IPS-18c (cell line): ENCODE data around the gene TNNC2.
"Not testable (repeated sequence)": the region's sequence is repeated elsewhere in the genome, so short reads cannot be mapped to it uniquely, and the experiment has no call there.

Source experiments
- H3K4me3 ChIP-seq: 2 replicates; pipeline ENCODE4 v1.7.0; 2013; ENCODE audit warnings: low read depth, mild to moderate bottlenecking, low read length, moderate library complexity; ENCODE audit not compliant: insufficient read depth
- H3K9me3 ChIP-seq: one replicate; pipeline ENCODE4 v1.6.1; 2013; ENCODE audit warnings: mild to moderate bottlenecking, low read length, moderate library complexity; ENCODE audit not compliant: control insufficient read depth, insufficient read depth

Gene TNNC2

DNA sequence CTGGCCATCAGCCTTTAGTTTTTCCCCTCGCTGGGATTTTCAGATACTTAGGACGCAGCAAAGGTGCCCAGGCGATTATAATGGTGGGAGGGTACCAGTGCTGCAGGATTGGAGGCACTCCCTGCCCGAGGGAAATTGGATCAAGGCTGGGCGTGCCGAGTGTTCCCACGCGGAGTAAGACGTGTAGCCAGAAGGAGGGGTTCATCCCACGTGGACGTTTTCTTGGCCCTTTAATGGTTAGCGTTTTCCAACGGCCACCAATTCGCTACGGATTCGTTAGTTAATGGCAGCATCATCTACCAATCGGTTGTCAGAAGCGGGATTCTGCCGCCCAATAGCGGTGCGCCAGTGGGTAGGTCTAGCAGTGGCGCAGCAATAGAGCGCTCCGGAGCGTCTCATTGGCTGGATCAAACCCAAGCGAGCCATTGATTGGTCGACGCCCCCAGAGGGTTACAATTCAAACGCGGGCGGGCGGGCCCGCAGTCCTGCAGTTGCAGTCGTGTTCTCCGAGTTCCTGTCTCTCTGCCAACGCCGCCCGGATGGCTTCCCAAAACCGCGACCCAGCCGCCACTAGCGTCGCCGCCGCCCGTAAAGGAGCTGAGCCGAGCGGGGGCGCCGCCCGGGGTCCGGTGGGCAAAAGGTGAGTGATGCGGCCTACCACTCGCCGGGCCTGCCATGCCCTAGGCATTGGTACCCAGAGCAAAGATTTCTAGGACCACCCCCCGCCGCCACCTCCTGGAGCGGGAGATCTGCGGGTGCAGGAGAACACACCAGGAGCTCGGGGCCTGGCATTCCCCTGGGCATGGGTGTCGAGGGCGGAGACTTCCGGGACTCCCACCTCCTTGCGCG, 14.7 kb downstream of the TNNC2 start, which contains the start of gene UBE2C:
TSS of gene UBE2C (plus strand) at position 488 of the 849 bp plus-strand sequence. CDS start at position 540, 52 bp downstream.
- H3K4me3 ChIP-seq: peak within 1 kb of the TSS; percentile 98
- no peaks in the 10 kb centered on the region for H3K9me3 ChIP-seq

DNA sequence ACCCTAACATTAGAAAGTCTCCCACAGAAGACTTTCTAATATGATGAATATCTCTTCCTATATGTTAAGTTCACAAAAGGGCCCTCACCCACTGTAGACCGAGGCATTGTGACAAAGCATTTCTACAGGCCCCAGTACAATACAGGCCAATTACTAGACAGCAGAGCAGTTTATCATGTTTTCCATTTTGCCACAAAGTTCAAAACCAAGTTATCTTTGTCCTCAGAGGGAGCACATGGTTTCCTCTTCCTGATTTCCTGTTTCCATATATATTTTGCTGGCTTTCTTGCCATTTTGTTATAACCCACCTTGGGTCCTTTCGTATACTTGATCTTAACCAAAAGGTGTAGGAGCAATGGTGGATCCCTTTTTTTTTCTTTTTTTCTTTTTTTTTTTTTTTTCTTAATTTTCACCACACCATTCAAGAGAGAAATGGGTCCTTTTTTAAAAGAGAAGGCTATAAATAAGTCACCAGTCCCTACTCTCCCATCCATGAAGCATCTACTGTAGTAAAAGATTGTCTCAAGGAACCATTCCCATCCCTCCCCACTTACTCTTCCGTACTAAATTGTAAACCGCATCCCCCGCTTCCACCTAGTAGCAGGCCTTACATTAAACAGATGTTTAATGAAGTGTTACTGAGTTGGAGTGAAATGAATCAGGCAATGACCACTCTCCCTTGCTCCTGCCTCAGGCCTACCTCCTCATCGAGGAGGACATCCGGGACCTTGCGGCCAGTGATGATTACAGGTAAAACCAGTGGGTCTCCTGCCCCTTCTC, 16.7 kb downstream of the TNNC2 start:
- no peak overlapping the region for H3K4me3 ChIP-seq

DNA sequence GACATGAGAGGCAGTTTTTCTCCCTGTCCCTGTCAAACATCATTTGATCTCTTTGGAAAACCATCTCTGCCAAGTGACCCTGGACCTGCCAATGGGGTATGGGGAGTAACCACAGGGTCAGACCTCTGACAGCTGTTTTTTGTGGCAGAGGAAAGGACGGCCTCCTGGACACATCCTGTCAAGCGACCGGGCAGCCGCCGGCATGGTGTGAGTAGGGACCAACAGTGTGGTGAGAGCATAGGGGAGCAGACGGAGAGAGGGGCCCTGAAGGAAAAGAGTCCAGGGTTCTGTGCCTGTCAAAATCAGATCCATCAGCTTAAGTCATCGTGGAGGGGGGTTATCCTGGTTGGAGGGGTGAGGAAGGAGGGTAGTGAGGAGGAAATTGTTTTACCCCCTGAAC, 25.3 kb downstream of the TNNC2 start:
- H3K4me3 ChIP-seq: no peak overlapping the region
- no peaks in the 10 kb centered on the region for H3K9me3 ChIP-seq

More for the DNA sequence above, 16.7 kb downstream of the TNNC2 start:
- no peaks in the 10 kb centered on the region for H3K9me3 ChIP-seq

DNA sequence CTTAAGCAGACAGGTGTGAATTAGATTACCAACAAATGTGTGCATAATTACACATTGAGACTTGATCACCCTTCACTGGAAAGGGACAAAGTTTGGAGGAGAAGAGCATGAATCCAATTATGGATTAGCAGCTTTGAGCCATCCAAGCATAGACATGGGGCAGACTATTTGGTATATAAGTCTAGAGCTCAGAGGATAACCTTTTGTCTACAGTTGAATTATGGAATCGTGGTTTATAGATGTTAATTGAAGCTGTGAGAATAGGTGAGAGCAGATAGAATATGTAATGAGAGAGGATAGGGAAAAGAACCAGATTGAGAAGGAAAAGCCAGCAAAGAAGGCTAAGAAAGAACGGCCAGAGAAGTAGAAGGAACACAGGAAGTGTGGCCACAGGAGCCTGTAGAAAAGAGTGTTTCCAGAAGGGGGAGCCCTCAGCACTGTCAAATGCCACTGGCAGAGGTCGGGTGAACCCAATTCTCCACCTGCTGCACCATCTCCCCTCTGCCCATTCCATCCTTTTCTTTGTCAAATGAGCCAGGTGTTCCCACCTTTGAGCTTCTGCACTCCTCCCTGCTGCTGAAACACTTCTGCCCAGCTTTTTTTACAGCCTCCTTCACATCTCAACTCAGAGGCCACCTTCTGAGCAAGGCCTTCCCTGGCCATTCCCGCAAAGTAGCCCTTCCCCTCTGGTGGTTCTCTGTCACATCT, 28.0 kb downstream of the TNNC2 start:
- no peaks in the 10 kb centered on the region for H3K9me3 ChIP-seq
- no peak overlapping the region for H3K4me3 ChIP-seq

- H3K9me3 ChIP-seq, H3K4me3 ChIP-seq: not testable (repeated sequence)
Observed at GRCh38 chr20:45797955-45798354, 29.2 kb downstream of the TNNC2 start.

GRCh38 chr20:45797510-45797909, 29.6 kb downstream of the TNNC2 start:
- not testable (repeated sequence) for H3K4me3 ChIP-seq, H3K9me3 ChIP-seq

GRCh38 chr20:45796337-45797065, 30.6 kb downstream of the TNNC2 start:
- H3K4me3 ChIP-seq: no peak overlapping the region
- H3K9me3 ChIP-seq: no peaks in the 10 kb centered on the region

- Histone ChIP-seq H3K9me3 (no peaks in the 10 kb centered on the region), H3K4me3 (peak overlapping the region; percentile 91)
Observed at GRCh38 chr20:45792317-45793118, 34.6 kb downstream of the TNNC2 start.

- Histone ChIP-seq H3K4me3 (no peak overlapping the region), H3K9me3 (no peaks in the 10 kb centered on the region)
Observed at GRCh38 chr20:45788351-45788750, 38.8 kb downstream of the TNNC2 start.

DNA sequence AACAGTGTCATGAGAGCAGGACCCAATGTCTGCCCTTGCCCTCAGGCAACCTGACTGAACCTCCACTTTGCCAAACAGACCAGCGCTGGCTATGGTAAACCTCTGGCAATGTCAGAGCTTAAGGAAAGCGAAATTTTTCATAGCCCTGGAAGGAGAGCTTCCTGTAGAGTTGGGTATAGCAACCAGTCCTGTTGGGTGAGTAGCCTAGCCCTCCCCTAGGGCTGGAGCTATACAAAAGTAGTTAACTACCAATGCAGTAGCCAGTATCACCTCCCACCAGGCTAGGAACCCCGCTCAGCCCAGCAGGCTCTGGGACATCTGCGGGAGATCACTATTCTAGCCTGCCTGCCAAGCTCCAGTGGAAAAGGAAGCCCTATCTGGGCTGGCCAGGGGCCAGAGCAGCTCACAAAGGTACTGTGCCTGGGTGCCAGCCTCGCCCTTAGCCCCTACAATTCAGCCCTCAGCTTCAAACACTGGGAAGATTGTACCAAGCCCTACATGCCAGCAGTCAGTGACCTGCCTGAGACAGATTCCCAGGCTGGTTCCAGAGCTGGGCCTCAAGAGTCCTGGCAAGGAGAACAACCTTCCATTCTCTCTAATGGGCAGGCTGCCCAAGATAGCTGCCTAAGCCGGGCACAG, 43.3 kb downstream of the TNNC2 start:
- no peaks in the 10 kb centered on the region for H3K9me3 ChIP-seq
- H3K4me3 ChIP-seq: no peak overlapping the region

- Histone ChIP-seq H3K4me3 (no peak overlapping the region), H3K9me3 (no peaks in the 10 kb centered on the region)
Observed at GRCh38 chr20:45782890-45783289, 44.2 kb downstream of the TNNC2 start.

- no peak overlapping the region for H3K4me3 ChIP-seq
- H3K9me3 ChIP-seq: no peaks in the 10 kb centered on the region
Observed at GRCh38 chr20:45781391-45781931, 45.7 kb downstream of the TNNC2 start.

GRCh38 chr20:45780159-45780558, 47.0 kb downstream of the TNNC2 start:
- Histone ChIP-seq H3K9me3 (no peaks in the 10 kb centered on the region), H3K4me3 (no peak overlapping the region)

DNA sequence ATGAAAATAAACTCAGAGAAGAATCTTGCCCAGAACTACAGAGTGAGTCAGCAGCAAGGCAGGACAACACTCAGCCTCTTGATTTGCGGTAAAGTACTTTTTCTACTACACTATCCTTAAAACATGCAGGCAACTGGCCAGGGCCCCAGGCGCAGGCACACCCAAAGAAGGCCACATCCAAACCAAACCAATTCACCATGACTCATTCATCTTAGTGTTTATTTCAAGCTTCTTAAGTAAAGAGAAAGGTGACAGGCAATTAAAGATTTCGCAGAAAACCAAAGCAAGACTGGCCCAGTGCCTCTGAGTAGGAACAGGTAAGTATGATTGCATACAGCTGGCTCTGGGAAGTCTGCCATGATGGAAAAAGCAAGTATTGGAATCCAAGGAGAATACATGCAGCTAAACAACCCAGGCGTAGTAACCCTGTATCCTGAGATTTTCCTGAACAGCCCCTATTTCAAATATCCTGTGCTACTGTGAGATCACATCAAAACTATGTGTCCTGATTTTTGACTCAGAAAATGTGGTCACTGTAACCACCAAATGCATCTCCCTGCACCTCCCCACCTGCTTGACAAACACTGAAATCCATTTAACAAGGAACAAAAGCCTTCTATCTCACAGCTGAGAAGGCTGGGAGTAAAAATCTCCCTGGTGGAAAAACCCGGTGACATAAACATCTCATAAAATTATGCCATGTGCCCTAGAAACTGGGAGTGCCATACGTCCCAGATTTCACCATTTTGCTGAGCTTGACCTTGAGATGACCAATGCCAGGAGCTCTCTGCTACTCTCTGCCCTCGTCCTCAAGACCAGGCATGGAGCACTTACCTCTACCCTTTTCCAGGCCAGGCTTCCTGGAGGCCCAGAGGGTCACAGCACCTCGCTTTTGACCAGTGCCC, 47.8 kb downstream of the TNNC2 start:
- Histone ChIP-seq H3K9me3 (no peaks in the 10 kb centered on the region), H3K4me3 (no peak overlapping the region)

DNA sequence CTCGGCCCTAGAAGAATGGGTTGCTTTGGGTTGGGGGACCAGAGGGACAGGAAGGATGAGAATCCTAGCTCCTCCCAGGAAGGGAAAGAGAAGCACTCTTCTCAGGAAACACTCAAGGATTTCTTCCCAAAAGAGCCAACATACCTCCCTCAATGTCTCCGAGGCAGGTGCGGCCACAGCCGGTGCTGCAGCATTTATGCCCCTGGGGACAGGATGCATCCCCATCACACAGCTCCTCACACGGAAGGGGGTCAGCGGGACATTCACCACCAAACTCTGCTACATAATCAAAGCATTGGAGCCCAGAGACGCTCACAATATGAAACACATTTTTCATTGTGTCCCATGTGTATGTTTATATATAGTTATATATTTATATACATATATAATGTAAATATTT, 50.2 kb downstream of the TNNC2 start:
- H3K4me3 ChIP-seq: no peak overlapping the region
- no peaks in the 10 kb centered on the region for H3K9me3 ChIP-seq
